Keratinocyte (primary cell): ENCODE measurements around the gene CCDC38. TPM values are rescaled to one million over a fixed set of nuclear protein-coding genes. Genes with fewer than 3 reads are reported as not detected.
"Not testable (repeated sequence)": the region's sequence is repeated elsewhere in the genome, so short reads cannot be mapped to it uniquely, and the experiment has no call there.

Experiments used
- DNase-seq: peaks from one replicate; pipeline ENCODE4 v3.0.0-alpha.2; 2011; ENCODE audit warnings: low read depth, missing footprints, low spot score
- FAIRE-seq: peaks from 2 replicates; lab custom pipeline; 2011; peaks lifted over from hg19 to GRCh38; lab: Jason Lieb, UNC
- H2AFZ ChIP-seq: 2 replicates; pipeline ENCODE4 v1.6.0; 2012; ENCODE audit warnings: low read length, control low read depth, inconsistent platforms; ENCODE audit not compliant: control insufficient read depth
- H3K27ac ChIP-seq: 2 replicates; pipeline ENCODE4 v1.5.1; 2011; ENCODE audit warnings: low read length; ENCODE audit not compliant: control insufficient read depth, insufficient read depth
- H3K27me3 ChIP-seq: 3 replicates; pipeline ENCODE4 v1.6.0; 2011; ENCODE audit warnings: low read length; ENCODE audit not compliant: control insufficient read depth, insufficient read depth; ENCODE audit errors: extremely low read depth
- H3K36me3 ChIP-seq, 2 experiments: 2 replicates in 1 of 2; 3 replicates in 1 of 2; pipeline ENCODE4 v1.5.1; 2011; ENCODE audit warnings: low read length in 2 of 2, mild to moderate bottlenecking in 1 of 2; ENCODE audit not compliant: control insufficient read depth in 2 of 2, insufficient read depth in 2 of 2; ENCODE audit errors: extremely low read depth in 1 of 2
- H3K4me1 ChIP-seq: 3 replicates; pipeline ENCODE4 v1.5.1; 2011; ENCODE audit warnings: low read length; ENCODE audit not compliant: control insufficient read depth, insufficient read depth; ENCODE audit errors: extremely low read depth
- H3K4me2 ChIP-seq: 3 replicates; pipeline ENCODE4 v1.6.0; 2011; ENCODE audit warnings: low read depth, low read length; ENCODE audit not compliant: control insufficient read depth, insufficient read depth; ENCODE audit errors: extremely low read depth
- H3K4me3 ChIP-seq, 3 experiments: fragments of 200-600 bp in 1 of 3; sonication (generic) in 1 of 3; 2 replicates in 2 of 3; 3 replicates in 1 of 3; pipeline ENCODE4 v1.5.1; 2011 to 2016; ENCODE audit warnings: low read length in 3 of 3, mild to moderate bottlenecking in 3 of 3, control low read depth in 2 of 3, inconsistent platforms in 1 of 3, low read depth in 1 of 3, mixed read lengths in 1 of 3, mixed run types in 1 of 3, moderate library complexity in 1 of 3; ENCODE audit not compliant: control insufficient read depth in 2 of 3, insufficient read depth in 2 of 3; ENCODE audit errors: extremely low read depth in 1 of 3
- H3K79me2 ChIP-seq: 2 replicates; pipeline ENCODE4 v1.6.0; 2012; ENCODE audit warnings: low read length; ENCODE audit not compliant: control insufficient read depth, insufficient read depth
- H3K9ac ChIP-seq: 3 replicates; pipeline ENCODE4 v1.6.0; 2011; ENCODE audit warnings: low read length; ENCODE audit not compliant: control insufficient read depth, insufficient read depth; ENCODE audit errors: extremely low read depth
- H3K9me1 ChIP-seq: 3 replicates; pipeline ENCODE4 v1.6.0; 2011; ENCODE audit warnings: low read length; ENCODE audit not compliant: control insufficient read depth, insufficient read depth; ENCODE audit errors: extremely low read depth
- H3K9me3 ChIP-seq: 2 replicates; pipeline ENCODE4 v1.5.1; 2012; ENCODE audit warnings: low read depth, low read length; ENCODE audit not compliant: control insufficient read depth
- H4K20me1 ChIP-seq: 3 replicates; pipeline ENCODE4 v1.6.0; 2011; ENCODE audit warnings: low read length; ENCODE audit not compliant: control insufficient read depth, insufficient read depth; ENCODE audit errors: extremely low read depth
- EZH2 ChIP-seq: IDR thresholded peaks from one replicate; pipeline ENCODE4 v1.6.1; 2012; ENCODE audit warnings: inconsistent platforms, mild to moderate bottlenecking, low read length, moderate library complexity
- dilution Hi-C: fragments of 300-500 bp; cut with MboI; formaldehyde crosslinking; loops from one replicate; pipeline ENCODE4 v1.7.0; 2020; ENCODE audit warnings: low sequenced_read_pairs; ENCODE audit not compliant: extremely low pct_ligation_motif_present
- polyA plus RNA-seq, 5 experiments: library from polyadenylated mRNA; depleted of rRNA in 3 of 5; stranded (reverse) in 3 of 5; stranded (forward) in 1 of 5; unstranded in 1 of 5; fragments of >200 nt; gene quantifications; 1 replicate in 1 of 5; 2 replicates in 3 of 5; 3 replicates in 1 of 5; pipeline versions ENCODE4 v1.2.1 to v1.2.3, GENCODE V29; 2011 to 2012; ENCODE audit warnings: missing spikeins in 2 of 5, low read depth in 1 of 5, low replicate concordance in 1 of 5
- TF ChIP-seq, protein P1 (sequence below), 3 experiments: IDR thresholded peaks in 1 of 3; conservative IDR thresholded peaks in 1 of 3; optimal IDR thresholded peaks in 1 of 3; 2 replicates in 2 of 3; 3 replicates in 1 of 3; pipeline versions ENCODE3 to v1.5.1; 2011; ENCODE audit warnings: low read length in 3 of 3, mild to moderate bottlenecking in 3 of 3, moderate library complexity in 2 of 3, control low read depth in 1 of 3, inconsistent platforms in 1 of 3; ENCODE audit not compliant: insufficient read depth in 2 of 3; ENCODE audit errors: extremely low read depth in 1 of 3

The CCDC38 gene
- polyA plus RNA-seq, 1 donor (not counting 4 experiments of a cell fraction or from before 2014, with no cell fraction given) = 0.04 TPM

DNA sequence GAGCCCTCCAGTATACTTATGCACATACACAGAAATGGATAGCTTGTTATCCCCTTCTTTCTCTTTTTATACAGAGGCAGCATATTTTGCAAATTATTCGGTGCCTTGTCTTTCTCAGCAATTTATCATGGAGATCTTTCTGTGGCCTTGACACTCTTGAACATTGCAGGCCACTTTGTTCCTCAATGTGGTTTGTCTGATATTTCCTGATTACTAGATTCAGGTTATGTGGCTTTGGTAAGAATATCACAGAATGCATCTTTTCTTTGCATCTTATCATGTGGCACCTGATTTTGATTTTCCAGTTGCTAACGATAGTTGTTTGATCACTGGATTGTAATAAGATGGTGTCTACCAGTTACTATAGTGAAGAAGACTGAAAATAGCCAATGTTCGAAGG lies 90.8 kb downstream of the CCDC38 start:
- peaks cover 4% of the 10 kb centered on the region for H3K27me3 ChIP-seq
- DNase-seq (no peak), FAIRE-seq (no peak)
- no peak overlapping the region for H3K27ac ChIP-seq
- H3K36me3 ChIP-seq = no peaks in the 10 kb centered on the region
- H3K4me2 ChIP-seq = no peak overlapping the region
- no peak overlapping the region for H2AFZ ChIP-seq
- no peaks in the 10 kb centered on the region for H3K4me1 ChIP-seq
- H3K79me2 ChIP-seq = no peaks in the 10 kb centered on the region
- no peak overlapping the region for H3K4me3 ChIP-seq
- H3K9ac ChIP-seq = no peak overlapping the region
- H3K9me1 ChIP-seq = no peaks in the 10 kb centered on the region
- no peaks in the 10 kb centered on the region for H4K20me1 ChIP-seq
- H3K9me3 ChIP-seq = no peaks in the 10 kb centered on the region
- dilution Hi-C loops = no loop called here
- TF ChIP-seq EZH2 = no peak
- TF ChIP-seq, protein P1, sequence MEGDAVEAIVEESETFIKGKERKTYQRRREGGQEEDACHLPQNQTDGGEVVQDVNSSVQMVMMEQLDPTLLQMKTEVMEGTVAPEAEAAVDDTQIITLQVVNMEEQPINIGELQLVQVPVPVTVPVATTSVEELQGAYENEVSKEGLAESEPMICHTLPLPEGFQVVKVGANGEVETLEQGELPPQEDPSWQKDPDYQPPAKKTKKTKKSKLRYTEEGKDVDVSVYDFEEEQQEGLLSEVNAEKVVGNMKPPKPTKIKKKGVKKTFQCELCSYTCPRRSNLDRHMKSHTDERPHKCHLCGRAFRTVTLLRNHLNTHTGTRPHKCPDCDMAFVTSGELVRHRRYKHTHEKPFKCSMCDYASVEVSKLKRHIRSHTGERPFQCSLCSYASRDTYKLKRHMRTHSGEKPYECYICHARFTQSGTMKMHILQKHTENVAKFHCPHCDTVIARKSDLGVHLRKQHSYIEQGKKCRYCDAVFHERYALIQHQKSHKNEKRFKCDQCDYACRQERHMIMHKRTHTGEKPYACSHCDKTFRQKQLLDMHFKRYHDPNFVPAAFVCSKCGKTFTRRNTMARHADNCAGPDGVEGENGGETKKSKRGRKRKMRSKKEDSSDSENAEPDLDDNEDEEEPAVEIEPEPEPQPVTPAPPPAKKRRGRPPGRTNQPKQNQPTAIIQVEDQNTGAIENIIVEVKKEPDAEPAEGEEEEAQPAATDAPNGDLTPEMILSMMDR (optimal IDR thresholded peaks at IDR 0.05 in 1 of 3, IDR thresholded peaks at IDR 0.05 in 1 of 3, conservative IDR thresholded peaks at IDR 0.05 in 1 of 3; ENCODE audit: extremely low read depth in 1 of 3, insufficient read depth in 2 of 3, low read length in 3 of 3) = no peak

DNA sequence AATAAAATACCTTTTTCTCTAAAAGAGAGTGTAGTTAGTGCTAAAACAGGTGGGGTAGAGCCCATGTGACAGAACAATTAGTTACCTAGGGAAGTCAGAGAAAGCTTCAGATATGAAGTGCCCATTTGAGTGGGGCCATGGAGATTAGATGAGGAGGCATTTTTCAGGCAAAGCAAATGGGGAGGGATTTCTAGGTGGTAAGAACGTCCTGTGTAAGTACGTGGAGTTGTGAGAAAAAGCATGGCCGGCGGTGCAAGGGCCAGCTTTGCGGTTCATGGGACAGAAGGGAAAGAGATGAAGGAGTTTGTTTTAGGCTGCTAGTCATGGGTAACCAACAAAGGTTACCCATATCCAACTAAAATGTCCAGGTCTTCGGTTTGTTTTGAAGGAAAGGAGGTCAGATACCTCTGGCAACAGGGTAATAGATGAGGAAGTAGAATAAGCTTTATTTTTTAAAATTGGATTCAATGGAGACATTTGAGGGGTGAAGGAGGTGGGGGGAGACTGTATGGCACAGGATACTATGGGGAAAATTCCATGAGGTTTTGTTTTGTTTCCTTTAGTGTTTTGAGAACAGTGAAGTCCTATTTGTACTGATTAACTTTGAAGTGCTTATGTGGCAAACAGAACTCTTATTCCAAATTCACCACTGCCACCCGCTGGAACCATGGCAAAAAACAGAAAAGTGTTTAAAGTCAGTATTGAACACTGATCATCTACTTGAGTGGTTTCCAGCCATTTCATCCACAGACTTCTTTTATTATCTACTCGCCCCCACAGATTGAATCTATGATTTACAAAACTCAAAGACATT lies 93.6 kb downstream of the CCDC38 start:
- peak; percentile 23 for FAIRE-seq
- Histone ChIP-seq H3K9ac (no peak overlapping the region), H3K4me3 (no peak overlapping the region), H2AFZ (no peak overlapping the region), H3K36me3 (no peaks in the 10 kb centered on the region), H3K9me1 (no peaks in the 10 kb centered on the region), H3K27ac (no peak overlapping the region), H3K4me2 (no peak overlapping the region), H4K20me1 (no peaks in the 10 kb centered on the region), H3K79me2 (no peaks in the 10 kb centered on the region), H3K4me1 (no peaks in the 10 kb centered on the region), H3K9me3 (no peaks in the 10 kb centered on the region), H3K27me3 (peaks cover 4% of the 10 kb centered on the region)
- TF ChIP-seq EZH2 = no peak
- TF ChIP-seq, protein P1 (optimal IDR thresholded peaks at IDR 0.05 in 1 of 3, IDR thresholded peaks at IDR 0.05 in 1 of 3, conservative IDR thresholded peaks at IDR 0.05 in 1 of 3; ENCODE audit: extremely low read depth in 1 of 3, insufficient read depth in 2 of 3, low read length in 3 of 3) = peak in 2 of 3 experiments; percentile 8 to 27
- no peak for DNase-seq
- dilution Hi-C loops = no loop called here

DNA sequence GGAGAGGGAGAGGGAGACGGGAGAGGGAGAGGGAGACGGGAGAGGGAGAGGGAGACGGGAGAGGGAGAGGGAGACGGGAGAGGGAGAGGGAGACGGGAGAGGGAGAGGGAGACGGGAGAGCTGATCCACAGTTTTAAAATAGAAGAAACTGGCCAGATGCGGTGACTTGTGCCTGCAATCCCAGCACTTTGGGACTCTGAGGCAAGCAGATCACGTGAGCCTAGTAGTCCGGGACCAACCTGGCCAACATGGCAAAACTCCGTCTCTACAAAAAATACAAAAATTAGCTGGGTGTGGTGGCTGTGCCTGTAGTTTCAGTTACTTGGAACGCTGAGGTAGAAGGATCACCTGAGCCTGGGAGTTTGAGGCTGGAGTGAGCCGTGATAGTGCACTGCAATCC lies 100.0 kb downstream of the CCDC38 start:
- H3K27ac ChIP-seq, FAIRE-seq: not testable (repeated sequence)

More for the DNA sequence above, 100.0 kb downstream of the CCDC38 start:
- H3K79me2 ChIP-seq, H3K27me3 ChIP-seq, H3K4me1 ChIP-seq, H3K36me3 ChIP-seq, DNase-seq, dilution Hi-C loops, H3K4me3 ChIP-seq, H3K4me2 ChIP-seq, H3K9ac ChIP-seq, H3K9me3 ChIP-seq, H3K9me1 ChIP-seq, H4K20me1 ChIP-seq, H2AFZ ChIP-seq: not testable (repeated sequence)
